Measurements from ENCODE around the gene SMTNL2.

Gene SMTNL2

DNA sequence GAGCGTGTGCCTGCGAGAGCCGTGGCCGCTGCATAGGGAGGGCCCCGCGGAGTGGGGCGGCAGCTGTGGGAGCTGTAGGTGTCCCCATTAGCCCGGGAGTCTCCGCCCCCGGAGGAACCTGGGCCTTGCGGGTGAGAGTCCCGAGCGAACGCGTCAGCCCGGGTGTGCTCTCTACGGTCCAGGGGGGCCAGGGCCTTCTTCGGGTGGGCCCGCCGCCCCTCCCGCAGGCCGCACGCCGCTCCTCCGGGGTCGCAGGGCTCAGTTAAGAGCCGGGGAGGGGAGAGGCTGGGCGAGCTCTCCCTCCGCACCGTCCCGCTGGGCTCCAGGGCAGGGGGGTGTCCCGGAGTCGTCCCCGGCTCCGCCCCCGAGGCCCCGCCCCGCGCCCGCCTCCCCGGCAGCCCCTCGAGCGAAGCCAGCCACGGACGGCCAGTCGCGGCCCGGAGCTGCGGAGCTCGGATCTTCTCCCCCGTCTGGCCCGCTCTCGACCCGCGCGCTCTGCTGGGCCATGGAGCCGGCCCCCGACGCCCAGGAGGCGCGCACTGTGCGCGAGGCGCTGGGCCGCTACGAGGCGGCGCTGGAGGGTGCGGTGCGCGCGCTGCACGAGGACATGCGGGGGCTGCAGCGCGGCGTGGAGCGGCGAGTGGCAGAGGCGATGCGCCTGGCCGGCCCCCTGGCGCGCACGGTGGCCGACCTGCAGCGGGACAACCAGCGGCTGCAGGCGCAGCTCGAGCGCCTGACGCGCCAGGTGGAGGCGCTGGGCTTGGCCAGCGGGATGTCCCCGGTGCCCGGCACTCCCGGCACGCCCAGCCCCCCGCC, at the start of gene SMTNL2:
Gene SMTNL2 (plus strand): TSS at position 429 of the 816 bp plus-strand sequence. CDS start 77 bp downstream, at position 506.
- no peak for DNase-seq (ENCODE audit: low read depth)

DNA sequence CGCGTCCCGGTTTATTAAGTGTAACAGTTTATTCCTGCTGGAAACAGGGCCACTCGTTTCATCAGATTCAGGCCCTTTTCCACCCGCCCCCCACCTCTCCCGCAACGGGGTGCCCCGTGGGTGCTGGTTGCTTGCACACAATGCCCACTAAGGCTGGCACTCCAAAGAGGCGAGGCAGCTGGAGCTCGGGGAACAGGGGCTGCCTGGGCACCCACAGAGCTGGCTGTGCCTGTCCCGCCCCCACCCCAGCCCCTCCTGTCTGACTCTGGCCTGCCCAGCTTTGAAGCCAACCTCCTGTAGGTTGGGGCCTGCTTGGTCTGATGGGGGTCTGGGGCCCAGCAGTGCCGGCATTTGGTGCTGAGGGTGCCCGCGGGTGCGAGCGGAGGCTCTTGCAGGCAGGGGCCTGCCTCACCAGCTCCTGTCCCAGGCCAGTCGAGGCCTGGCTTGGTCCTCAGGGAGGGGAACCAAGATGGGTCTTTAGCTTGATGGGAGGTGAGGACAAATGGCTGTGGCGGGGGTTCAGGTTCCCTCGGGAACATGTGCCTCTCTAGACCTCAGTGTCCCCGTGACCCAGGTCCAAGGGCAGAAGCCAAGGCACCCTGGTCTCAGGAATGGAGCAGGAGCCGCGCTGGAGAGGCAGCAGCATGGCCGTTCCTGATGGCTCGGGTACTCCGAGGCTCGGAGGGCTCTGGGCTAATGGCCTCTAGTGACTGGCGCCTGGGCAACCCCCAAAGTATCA, 49.2 kb upstream of the SMTNL2 start:
- DNase-seq (ENCODE audit: low read depth): no peak

DNA sequence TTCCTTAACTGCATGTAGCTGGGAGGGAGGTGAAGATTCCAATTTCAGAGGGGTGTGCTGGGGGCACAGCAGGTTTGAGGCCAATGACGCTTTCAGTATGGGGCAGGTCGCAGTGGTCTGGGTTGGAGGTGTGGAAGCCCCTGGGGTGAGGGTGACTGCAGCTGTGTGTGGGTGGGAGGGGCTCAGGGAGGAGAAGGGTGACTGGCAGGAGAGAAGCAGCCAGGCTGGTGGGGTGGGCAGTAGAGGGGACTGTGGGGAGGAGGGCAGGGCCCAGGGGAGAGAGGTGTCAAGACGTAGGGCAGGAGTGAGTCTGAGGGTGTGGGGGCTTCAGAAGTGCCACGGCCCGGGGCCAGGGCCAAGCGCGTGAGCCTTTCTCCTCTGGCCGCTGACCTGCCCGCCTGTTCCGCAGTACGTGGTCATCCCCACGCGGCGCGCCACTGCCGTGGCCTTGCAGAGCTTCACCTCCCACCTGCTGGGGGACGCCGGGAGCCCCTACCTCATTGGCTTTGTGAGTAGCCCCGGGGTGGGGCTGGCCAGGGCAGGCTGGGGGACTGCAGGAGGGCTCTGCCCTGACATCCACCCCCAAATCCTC, 48.6 kb upstream of the SMTNL2 start:
- DNase-seq (ENCODE audit: low read depth): no peak

DNA sequence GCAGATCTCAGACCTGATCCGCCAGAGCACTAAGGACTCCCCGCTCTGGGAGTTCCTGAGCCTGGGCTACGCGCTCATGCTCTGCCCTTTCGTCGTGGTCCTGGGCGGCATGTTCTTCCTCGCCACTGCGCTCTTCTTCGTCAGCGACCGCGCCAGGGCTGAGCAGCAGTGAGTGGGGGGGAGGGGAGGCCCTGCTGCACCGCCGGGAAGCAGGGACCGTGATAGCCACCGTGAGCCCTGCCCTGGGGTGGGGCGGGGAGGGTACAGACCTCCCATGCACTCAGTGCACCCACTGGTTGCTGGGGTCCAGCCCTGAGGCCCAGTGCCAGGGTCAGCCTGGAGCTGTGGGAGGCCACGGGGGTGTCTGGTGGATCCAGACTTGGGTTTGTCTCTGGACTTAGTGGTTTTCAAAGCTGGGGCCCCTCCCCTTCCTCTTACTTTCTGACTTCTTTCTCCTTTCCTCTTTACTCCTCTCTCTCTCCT, 48.0 kb upstream of the SMTNL2 start:
- no peak for DNase-seq (ENCODE audit: low read depth)

DNA sequence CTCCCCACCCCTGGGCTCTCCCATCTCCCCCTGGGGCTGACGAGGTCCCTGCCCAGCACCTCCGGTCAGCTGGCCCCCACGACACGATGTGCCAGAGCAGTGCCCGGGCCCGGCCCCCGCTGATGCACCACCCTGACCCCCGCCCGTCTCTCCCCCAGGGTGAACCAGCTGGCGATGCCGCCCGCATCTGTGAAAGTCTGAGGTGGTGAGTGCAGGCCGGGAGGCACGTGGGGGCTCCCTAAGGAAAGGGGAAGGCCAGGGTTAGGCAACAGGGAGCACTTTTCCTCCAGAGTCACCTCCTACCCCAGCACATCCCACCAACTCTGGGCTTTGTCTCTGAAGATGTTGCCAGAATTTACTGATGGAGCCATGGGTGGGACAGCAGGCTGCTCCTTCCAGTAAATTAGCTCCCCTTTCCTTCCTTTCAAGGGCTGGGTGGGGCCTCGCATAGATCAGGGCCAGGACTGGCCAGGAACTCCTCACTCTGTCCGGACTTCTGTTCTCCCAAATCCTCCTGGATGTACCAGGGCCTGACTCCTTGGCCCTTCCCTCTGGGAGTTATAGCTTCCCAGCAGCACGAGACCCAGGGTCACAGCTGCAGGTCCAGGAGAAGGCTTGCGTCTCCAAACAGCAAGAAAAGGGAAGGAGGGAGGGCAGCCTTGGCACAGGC, 47.5 kb upstream of the SMTNL2 start:
- no peak for DNase-seq (ENCODE audit: low read depth)

DNA sequence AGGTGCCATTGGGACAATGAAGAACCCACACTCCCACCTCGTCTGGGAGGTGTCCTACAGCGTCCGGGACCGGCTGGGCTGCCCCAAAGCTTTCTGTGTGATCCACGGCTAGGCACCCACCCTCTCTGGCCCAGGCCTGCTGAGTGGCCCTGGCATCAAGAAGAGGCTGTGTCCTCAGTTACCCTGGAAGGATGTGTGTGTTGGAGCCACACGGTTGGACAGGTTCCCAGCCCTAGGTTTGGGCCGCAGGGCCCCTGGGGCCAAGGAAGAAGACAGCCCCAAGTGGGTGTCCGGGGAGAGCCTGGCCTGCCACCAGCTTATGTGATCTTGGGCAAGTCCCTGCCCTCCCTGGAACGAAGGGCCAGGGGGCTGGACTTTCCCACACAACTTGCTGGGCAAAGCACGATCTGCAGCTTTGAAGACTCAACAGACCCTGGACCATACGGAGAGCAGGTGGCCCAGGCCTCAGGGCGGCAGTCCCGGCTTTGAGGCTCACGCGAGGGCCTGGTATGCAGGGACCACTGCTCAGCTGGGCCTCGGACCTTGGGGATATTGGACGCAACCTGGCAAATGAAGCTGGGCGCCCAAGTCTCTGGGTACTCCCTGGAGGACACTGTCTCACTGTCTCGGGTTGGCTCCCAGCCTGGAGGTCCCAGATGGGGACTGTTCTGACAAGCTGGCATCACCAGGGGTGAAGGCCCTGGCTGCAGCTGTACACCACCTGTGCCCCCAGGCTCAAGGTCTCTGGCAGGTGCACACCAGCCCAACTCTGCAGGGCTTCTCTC, 46.7 kb upstream of the SMTNL2 start:
- no peak for DNase-seq (ENCODE audit: low read depth)

DNA sequence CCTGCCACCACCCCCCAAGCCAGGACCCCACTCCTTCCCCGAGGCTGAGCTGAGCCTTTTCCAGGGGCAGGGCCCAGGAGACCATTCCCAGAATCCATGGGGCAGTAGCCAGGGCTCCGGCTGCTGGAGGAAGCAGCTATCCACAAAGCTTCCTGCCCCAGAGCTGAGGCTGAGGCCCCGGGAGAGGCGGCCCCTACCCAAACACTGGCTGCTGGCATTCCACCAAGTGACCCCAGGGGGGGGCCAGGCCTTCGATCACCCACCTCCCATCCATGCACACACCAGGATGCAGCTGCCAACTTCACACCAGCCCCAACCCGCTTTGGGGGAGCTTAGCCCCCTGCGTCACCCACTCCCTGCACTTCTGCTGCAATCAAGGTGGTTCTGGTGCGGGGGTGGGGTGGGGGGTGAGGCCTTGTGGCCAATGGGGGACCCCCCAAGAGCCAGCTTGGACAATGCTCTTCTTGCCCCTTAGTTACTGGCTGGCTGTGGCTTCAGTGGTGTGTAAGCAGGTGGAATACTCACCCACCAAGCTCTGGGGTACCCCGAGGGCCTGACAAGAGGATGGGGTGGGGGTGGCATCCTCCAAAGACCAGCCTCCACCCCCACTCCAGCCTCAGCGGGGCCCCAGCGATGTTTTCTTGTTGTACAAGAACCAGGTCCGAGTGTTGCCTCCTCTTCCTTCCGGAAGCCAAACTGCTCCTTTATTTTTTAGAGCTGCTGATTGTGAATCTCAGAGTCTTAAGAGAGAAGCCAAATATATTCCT, 45.9 kb upstream of the SMTNL2 start:
- no peak for DNase-seq (ENCODE audit: low read depth)

DNA sequence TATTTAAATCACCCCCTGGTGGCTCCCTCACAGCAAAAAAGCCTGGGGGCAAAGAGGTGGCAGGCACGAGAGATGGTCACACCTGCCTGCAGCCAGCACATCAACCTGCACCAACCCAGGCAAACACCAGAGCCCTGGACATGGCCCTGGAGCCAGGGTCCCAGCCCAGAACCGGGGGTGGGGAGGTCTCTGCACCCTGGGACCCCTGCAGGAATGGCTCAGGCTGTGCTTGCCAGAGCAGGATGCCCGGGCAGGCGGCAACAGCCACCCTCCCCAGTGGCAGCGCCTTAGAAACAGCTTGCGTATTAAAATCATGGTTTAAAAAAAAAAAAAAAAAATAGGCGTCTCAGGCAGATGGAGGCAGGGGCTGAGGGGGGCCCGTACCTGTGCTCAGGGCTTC, 45.3 kb upstream of the SMTNL2 start:
- no peak for DNase-seq (ENCODE audit: low read depth)

DNA sequence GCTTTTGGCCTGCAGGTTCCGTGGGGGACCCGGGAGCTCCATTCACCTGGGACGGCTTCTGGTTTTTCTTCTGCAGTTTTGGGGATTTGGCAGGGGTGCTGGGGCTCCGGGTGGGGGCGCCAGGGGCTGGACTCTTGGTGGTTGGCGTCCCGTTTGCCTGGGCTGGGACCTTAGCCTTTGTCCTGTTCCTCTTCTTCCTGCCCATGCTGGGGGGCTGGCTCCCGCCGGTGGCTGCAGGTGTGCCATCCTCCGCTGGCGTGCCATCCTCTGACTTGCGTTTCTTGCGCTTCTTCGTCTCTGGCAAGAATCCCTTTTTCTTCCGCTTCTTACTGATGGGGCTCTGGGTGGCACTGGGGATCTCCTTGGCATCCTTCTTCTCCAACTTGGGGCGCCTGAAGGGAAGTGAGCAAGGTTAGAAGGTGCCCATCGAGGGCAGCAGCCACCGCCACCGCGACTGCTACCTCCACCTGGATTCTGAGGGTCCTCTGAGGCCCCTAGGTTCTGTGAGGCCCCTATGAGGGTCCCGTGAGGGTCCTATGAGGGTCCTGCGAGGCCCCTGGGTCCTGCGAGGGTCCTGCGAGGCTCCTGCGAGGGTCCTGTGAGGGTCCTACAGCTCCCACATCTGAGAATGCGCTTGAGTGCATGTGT, 44.6 kb upstream of the SMTNL2 start:
- no peak for DNase-seq (ENCODE audit: low read depth)

DNA sequence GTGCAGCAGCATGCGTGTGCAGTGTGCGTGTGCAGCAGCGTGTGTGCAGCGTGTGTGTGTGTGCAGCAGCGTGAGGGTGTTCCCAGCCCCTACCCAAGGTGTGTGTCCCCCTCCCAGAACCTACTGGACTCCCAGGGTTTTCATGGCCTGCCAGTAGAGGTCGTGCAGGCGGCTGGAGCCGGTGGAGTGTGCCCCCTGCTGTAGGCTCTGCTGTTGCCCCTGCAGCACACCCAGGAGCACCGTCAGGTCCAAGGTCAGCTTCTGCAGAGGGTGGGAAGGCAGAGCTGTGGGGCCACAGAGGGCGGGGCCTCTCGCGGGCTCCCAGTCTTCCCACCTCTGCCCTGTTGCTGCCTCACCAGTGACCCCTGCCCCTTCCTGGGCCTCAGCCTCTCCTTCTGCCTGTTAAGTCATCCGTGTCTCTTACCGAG, 44.1 kb upstream of the SMTNL2 start:
- DNase-seq (ENCODE audit: low read depth): no peak

DNA sequence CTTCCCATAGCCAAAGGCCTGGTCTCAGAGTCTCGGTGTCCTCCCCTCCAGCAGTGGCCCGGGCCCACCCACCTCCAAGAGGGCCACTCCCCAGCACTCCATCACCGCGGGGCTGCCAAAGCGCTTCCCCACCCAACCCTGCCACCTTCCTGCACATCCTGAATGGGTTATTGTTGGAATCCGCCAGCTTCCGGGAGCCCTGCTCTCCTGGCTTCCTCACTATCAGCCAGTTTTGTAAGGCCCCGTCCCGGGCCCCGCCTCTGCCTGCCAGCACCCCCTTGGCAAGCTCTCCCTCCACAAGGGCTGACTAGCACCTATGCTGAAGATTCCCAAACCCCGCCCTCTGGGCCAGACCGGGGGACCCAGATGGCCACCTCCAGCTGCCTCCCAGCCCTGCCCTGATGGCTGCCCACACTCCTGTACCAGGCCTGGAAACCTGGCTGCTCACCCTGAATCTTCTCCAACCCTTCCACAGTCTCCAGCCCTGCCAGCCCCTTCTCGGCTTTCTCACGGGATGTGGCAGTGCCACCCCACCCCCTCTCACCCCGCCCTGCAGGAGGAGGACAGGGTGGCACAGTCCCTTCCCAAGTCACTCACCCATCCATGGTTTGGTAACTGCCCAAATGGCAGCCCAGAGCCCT, 43.5 kb upstream of the SMTNL2 start:
- no peak for DNase-seq (ENCODE audit: low read depth)

DNA sequence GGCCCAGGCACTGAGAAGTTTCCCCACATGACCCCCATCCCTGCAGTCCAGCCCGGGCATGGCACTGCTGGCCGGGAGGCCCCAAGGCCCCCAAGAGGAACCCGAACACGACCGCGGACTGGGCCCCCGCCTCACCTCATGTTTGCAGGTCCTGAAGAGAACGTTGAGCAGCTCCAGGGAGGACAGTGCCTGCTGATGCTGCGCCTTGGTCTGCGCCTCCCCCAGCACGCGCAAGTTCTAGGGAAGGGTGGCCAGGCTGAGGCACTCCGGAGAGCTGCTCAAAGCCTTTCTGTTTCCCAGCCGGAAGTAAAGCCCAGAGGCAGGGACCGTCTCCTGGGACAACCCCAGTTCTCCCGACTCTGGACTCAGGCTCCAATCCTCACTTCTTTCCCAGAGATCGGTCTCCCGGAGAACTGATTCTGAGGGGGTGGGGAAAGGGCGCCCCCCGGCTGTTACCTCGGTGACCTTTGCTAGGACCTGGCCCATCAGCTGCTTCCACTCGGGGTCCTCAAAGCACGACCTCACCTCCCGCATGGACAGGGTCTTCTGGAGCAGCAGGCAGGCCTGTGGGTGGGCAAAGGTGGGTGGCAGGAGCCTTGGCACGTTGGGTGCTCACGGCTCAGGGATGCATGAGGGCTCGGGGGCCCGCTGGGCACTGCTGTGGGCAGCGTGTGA, 42.9 kb upstream of the SMTNL2 start:
- DNase-seq (ENCODE audit: low read depth): no peak

DNA sequence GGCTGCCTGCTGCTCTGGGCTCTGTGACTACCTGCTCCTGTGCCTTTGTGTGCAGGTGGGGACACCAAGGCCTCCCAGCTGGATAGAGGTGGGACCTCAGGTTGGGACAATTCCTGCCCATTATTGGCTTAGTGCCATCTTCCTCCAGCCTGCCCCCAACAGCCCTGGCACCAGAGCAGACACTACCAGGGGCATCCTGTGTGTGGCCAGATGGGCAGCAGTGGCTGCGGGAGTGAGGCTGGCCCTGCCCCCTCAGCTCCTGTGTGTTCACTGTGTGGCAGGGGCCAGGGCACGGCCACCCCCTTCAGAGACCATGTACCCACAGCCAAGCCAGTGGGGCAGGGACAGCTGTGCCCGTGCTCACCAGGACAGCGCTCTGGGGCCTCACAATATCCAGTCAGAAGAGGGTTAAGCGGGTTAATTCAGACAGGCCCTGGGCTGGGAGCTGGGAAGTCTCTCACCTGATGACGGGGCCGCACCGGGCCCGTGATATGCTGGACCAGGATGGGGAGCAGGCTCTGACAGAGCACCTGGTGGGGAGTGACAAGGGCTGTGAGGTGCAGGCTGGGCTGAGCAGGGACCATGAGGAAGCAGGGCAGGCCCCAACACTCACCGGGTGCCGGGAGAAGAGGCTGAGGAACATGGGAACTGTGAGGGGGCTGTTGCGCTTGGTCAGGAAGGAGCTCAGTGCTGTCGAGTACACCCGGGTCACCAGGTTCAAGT, 42.2 kb upstream of the SMTNL2 start:
- DNase-seq (ENCODE audit: low read depth): no peak

DNA sequence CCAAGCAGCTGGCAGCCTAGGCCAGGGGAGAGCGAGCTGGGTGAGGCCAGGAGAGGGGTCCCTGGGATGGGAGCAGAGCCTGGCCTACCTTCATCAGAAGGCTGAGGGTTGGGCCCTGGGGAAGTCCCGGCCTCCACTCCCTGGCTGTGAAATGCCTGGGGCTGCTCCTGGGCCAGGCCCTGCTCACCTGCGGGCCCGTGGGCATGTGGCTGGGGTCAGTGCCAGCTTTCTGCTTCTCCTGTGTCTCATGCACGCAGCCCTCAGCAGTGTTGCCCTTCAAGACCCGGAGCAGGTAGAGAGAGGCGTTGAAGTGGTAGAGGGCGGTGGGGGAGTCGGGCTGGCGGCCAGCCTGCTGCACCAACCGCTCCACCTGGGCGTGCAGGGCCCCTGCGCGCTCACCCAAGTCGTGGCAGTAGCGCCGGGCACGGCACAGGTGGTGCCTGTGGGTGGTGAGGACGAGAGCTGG, 41.6 kb upstream of the SMTNL2 start:
- DNase-seq (ENCODE audit: low read depth): no peak

DNA sequence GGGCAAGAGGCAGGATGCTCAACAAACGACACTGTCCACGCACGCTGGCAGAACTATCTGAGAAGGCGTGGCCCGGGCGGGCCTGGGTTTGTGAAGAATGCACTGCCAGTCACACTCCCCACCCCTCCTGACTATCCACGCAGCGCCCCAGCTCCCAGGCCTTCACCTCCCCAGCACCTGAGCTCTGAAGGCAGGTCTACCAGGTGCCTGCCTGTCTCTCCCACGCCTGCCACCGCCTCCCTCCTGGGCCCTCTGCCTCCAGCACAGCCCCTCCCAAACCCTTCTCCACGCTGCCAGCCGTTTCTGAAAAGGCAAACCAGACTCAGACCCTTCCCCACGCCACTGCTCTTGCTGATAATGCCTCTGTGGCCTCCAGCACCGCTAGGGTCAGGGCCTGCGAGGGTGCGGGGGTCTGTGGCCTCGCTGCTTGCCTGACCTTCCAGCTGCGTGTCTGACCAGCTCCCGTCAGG, 40.7 kb upstream of the SMTNL2 start:
- no peak for DNase-seq (ENCODE audit: low read depth)

DNA sequence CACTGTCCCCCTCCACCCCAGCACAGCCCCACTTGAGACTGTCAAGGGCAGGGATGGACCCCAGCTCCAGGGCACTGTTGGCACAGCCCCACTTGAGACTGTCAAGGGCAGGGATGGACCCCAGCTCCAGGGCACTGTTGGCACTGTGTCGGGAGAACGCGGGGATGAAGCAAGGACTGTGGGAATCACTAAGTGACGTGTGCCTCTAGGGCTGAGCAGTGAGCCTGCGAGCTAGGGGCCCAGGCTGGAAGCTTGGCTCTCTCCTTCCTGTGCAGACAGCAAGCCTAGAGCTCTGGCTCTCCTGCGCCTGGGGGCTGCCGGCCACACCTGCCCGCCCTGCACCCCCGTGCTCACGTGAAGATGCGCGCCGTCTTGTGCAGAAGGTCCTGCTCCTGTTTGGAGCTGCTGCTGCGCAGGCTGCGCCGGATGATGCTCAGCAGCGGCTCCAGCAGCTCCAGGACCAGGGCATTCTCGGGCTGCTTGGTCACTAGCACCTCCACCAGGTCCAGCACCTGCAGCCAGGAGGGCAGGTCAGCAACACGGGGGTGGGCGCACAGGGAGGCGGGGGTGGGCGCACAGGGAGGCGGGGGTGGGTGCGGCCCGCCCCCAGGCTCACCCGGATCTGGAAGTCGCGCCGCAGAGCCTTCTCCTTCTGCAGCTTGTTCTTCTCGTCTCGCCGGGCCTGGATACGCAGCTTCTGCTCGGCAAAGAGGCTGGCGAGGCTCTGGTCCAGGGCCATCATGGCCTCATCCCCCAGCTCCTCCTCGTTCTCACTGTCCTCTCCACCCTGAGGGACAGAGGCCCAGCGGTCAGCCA, 40.0 kb upstream of the SMTNL2 start:
- DNase-seq (ENCODE audit: low read depth): no peak

DNA sequence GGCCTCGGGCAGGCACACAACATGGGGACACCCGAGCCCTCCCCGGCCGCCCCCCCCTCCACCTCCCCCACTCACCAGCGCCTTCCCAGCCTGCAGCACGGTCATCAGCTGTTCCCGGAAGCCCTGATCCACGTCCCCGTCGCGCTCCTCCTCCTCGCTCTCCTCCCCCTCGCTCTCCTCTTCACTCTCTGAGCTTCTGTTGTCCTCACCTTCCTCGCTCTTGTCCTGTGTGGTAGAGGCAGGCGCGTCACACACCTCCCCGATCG, 39.4 kb upstream of the SMTNL2 start:
- no peak for DNase-seq (ENCODE audit: low read depth)
